ENCODE data around the gene OGFOD3. TPM values are rescaled to one million over a fixed set of nuclear protein-coding genes. Genes with fewer than 3 reads are reported as not detected.
"Not testable (repeated sequence)": the region's sequence is repeated elsewhere in the genome, so short reads cannot be mapped to it uniquely, and the experiment has no call there.

Gene OGFOD3
- total RNA-seq, 4 donors from 2014 or later, result 12.4 to 30.1 (median 24.0) TPM

DNA sequence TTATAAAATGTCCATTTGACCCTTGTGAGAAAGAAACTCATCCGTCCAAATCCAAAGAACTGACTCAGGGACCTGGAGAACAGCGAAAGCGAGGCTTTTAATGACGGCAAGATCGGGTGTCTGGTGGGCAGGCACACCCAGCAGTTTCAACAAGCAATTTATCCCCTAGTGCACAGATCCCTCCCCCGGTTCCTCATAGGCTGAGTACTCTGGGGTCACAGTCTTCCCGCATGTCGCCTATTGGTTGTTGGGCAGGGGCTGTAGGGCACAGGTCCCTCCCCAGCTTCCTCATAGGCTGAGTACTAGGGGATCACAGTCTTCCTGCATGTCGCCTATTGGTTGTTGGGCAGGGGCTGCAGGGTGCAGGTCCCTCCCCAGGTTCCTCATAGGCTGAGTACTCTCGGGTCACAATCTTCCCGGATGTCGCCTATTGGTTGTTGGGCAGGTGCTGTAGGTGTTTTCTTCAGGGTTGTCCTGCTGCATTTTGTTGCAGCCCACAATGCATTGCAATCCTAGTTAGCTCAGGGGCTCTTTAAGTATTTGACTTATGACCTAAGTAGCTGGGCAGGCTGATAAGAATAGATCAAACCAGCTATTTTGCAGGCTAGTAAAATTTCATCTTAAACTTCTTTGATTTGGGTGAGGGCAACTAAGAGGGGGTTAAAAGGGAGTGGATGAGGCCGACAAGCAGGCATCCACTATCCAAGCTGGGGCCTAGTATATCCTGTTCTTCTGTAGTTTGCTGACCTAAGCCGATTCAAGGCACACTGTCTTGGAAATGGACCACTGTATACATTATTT, 50.5 kb downstream of the OGFOD3 start:
- H3K36me3 ChIP-seq, result no peaks in the 10 kb centered on the region
- no peak overlapping the region for H3K4me3 ChIP-seq
- TF ChIP-seq, protein P1, sequence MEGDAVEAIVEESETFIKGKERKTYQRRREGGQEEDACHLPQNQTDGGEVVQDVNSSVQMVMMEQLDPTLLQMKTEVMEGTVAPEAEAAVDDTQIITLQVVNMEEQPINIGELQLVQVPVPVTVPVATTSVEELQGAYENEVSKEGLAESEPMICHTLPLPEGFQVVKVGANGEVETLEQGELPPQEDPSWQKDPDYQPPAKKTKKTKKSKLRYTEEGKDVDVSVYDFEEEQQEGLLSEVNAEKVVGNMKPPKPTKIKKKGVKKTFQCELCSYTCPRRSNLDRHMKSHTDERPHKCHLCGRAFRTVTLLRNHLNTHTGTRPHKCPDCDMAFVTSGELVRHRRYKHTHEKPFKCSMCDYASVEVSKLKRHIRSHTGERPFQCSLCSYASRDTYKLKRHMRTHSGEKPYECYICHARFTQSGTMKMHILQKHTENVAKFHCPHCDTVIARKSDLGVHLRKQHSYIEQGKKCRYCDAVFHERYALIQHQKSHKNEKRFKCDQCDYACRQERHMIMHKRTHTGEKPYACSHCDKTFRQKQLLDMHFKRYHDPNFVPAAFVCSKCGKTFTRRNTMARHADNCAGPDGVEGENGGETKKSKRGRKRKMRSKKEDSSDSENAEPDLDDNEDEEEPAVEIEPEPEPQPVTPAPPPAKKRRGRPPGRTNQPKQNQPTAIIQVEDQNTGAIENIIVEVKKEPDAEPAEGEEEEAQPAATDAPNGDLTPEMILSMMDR (IDR thresholded peaks at IDR 0.05), result no peak
- no peak for TF ChIP-seq POLR2A (IDR thresholded peaks at IDR 0.05)
- no peak for DNase-seq
- H3K9me3 ChIP-seq, result no peaks in the 10 kb centered on the region
- peaks cover 0 to 21% of the 10 kb centered on the region in 2 donors for H3K27me3 ChIP-seq
- peaks cover 0 to 19% (median 9%) of the 10 kb centered on the region in 4 donors for H3K4me1 ChIP-seq
- H3K27ac ChIP-seq, result no peak overlapping the region

DNA sequence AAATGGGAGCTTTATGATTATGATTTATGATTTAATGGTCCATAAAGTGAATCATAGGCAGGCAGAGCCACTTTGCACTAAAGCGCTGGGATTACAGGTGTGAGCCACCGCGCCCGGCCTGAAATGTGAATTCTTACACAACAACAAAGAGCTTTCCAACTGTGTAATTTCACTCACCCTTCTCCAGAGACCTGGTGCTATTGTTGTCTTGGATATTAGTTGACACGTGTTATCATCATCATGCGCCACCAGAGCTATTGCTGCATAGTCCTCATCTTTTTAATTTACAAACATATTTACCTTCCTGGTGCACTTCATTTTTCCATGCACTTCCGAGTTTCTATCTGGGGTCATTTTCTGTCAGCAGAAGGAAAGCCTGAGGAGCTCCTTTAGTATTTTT, 51.6 kb downstream of the OGFOD3 start:
- TF ChIP-seq, protein P1 (IDR thresholded peaks at IDR 0.05), result no peak
- no peak for TF ChIP-seq POLR2A (IDR thresholded peaks at IDR 0.05)
- H3K27me3 ChIP-seq, result peaks cover 0 to 13% of the 10 kb centered on the region in 2 donors
- H3K36me3 ChIP-seq, result no peaks in the 10 kb centered on the region
- no peaks in the 10 kb centered on the region for H3K9me3 ChIP-seq
- no peak overlapping the region for H3K4me3 ChIP-seq
- H3K4me1 ChIP-seq, result peaks cover 0 to 15% (median 7%) of the 10 kb centered on the region in 4 donors
- H3K27ac ChIP-seq, result no peak overlapping the region
- peak in 1 of 3 donors; percentile 70 for DNase-seq

DNA sequence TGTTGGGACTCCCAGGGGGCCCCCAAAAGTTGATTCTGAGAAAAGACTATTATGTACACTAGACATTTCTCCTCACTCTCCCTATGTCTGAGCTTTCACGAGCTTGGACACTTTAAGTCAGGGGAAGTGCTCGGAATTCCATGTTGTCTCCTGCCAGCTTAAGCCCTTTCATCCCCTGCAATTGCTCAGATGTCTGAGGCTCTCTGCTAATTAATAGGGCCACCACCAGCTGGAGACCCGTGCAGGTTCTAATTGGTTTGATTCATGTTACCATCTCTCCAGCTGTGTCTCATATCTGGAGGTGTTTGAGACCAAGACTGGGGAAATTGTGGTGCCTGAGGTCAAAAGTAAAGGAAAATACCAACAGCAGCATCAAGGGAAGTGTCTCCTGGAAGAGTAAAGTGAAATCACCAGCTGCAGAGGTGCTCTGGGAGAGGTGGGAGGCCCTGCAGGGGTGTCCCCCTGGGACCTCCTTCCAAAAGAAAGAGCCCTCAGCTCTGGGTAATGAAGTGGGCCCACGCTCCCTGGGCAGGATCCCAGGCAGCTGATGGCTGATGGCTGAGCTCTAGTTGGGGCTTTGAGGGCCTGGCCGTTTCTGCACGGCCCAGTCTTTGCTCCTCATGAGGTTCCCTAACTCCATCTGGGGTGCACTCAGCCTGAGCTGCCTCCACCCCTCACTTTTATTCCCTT, 52.6 kb downstream of the OGFOD3 start:
- H3K4me1 ChIP-seq, result peaks cover 0 to 5% (median 2%) of the 10 kb centered on the region in 4 donors
- no peak overlapping the region for H3K4me3 ChIP-seq
- peaks cover 0 to 3% of the 10 kb centered on the region in 2 donors for H3K27me3 ChIP-seq
- H3K9me3 ChIP-seq, result no peaks in the 10 kb centered on the region
- no peak overlapping the region for H3K27ac ChIP-seq
- DNase-seq, result no peak
- TF ChIP-seq POLR2A (IDR thresholded peaks at IDR 0.05), result no peak
- TF ChIP-seq, protein P1 (IDR thresholded peaks at IDR 0.05), result no peak
- H3K36me3 ChIP-seq, result no peaks in the 10 kb centered on the region

GRCh38 chr17:82361885-82362633, 56.3 kb downstream of the OGFOD3 start:
- Histone ChIP-seq H3K36me3 (no peaks in the 10 kb centered on the region), H3K9me3 (no peaks in the 10 kb centered on the region), H3K4me3 (no peak overlapping the region), H3K27ac (no peak overlapping the region), H3K27me3 (no peaks in the 10 kb centered on the region), H3K4me1 (no peaks in the 10 kb centered on the region)
- no peak for DNase-seq
- no peak for TF ChIP-seq POLR2A (IDR thresholded peaks at IDR 0.05)
- TF ChIP-seq, protein P1 (IDR thresholded peaks at IDR 0.05), result no peak

DNA sequence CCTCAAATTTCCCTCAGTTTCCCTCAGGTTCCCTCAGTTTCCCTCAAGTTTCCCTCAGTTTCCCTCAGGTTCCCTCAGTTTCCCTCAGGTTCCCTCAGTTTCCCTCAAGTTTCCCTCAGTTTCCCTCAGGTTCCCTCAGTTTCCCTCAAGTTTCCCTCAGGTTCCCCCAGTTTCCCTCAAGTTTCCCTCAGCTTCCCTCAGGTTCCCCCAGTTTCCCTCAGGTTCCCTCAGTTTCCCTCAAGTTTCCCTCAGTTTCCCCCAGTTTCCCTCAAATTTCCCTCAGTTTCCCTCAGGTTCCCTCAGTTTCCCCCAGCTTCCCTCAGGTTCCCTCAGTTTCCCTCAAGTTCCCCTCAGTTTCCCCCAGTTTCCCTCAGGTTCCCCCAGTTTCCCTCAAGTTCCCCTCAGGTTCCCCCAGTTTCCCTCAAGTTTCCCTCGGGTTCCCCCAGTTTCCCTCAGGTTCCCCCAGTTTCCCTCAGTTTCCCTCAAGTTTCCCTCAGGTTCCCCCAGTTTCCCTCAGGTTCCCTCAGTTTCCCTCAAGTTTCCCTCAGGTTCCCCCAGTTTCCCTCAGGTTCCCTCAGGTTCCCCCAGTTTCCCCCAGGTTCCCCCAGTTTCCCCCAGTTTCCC, 58.8 kb downstream of the OGFOD3 start:
- not testable (repeated sequence) for H3K4me3 ChIP-seq, H3K27ac ChIP-seq, H3K27me3 ChIP-seq, H3K36me3 ChIP-seq, DNase-seq, H3K4me1 ChIP-seq, H3K9me3 ChIP-seq

All from Peyer's patch (tissue), 4 donors.